Fibroblast of lung (primary cell): ENCODE results near the gene SEMA5A.

Source experiments
- EZH2 ChIP-seq: IDR thresholded peaks from 2 replicates; pipeline ENCODE4 v1.5.1; 2012; ENCODE audit warnings: low read length, control low read depth, mild to moderate bottlenecking; ENCODE audit errors: missing control alignments
- TF ChIP-seq, protein P1 (sequence below), 2 donors: IDR thresholded peaks in 1 of 2; conservative IDR thresholded peaks in 1 of 2; 1 replicate in 1 of 2; 2 replicates in 1 of 2; pipeline ENCODE4 v1.5.1; 2011 to 2012; ENCODE audit warnings: low read length in 2 of 2, control low read depth in 1 of 2, inconsistent platforms in 1 of 2, low read depth in 1 of 2, mild to moderate bottlenecking in 1 of 2

- TF ChIP-seq, protein P1, sequence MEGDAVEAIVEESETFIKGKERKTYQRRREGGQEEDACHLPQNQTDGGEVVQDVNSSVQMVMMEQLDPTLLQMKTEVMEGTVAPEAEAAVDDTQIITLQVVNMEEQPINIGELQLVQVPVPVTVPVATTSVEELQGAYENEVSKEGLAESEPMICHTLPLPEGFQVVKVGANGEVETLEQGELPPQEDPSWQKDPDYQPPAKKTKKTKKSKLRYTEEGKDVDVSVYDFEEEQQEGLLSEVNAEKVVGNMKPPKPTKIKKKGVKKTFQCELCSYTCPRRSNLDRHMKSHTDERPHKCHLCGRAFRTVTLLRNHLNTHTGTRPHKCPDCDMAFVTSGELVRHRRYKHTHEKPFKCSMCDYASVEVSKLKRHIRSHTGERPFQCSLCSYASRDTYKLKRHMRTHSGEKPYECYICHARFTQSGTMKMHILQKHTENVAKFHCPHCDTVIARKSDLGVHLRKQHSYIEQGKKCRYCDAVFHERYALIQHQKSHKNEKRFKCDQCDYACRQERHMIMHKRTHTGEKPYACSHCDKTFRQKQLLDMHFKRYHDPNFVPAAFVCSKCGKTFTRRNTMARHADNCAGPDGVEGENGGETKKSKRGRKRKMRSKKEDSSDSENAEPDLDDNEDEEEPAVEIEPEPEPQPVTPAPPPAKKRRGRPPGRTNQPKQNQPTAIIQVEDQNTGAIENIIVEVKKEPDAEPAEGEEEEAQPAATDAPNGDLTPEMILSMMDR (conservative IDR thresholded peaks at IDR 0.05 in 1 of 2, IDR thresholded peaks at IDR 0.05 in 1 of 2; ENCODE audit: low read depth in 1 of 2, low read length in 2 of 2) = no peak
- no peak for TF ChIP-seq EZH2
These were observed 1.8 kb downstream of the SEMA5A start for GRCh38 chr5:9544056-9544455.
